HG02938 (cell line): ENCODE measurements around the gene CNOT10.

Experiments used
- ATAC-seq: cut with Tn5 transposase; IDR thresholded peaks from one replicate; pipeline ENCODE4 v1.9.1; 2021; ENCODE audit warnings: mild to moderate bottlenecking, moderate library complexity; ENCODE audit not compliant: unreplicated experiment

CNOT10 gene

DNA sequence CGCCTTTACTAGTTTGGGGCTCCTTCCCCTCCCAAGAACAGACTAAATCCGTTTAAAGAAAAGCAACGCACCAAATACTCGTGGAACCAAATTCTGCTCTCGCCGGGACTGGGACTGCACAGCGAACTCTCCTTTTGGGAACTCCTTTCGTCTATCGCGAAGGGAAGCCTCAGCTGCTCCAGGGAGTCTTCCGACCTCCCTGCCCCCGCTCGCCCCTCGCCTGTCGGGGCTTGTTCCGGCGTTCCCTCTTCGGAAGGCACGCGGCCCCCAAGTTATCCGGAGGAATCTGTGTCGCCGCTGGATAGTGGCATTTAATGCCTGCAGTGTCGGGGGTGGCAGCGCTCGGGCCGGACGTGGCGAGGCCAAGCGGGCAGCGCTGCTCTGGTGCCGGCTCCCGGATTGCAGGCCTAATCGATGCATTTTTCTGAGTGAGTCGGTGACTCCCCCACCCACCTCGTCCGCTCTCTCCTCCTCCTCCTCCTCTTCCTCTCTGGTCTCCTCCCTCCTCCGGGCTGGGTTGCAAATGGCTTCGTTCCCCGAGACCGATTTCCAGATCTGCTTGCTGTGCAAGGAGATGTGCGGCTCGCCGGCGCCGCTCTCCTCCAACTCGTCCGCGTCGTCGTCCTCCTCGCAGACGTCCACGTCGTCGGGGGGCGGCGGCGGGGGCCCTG is 132.7 kb downstream of the CNOT10 start, which contains the start of gene TRIM71:
Gene TRIM71 (plus strand): TSS at position 440 of the 671 bp plus-strand sequence. CDS start 84 bp downstream, at position 524.
- no peak for ATAC-seq

DNA sequence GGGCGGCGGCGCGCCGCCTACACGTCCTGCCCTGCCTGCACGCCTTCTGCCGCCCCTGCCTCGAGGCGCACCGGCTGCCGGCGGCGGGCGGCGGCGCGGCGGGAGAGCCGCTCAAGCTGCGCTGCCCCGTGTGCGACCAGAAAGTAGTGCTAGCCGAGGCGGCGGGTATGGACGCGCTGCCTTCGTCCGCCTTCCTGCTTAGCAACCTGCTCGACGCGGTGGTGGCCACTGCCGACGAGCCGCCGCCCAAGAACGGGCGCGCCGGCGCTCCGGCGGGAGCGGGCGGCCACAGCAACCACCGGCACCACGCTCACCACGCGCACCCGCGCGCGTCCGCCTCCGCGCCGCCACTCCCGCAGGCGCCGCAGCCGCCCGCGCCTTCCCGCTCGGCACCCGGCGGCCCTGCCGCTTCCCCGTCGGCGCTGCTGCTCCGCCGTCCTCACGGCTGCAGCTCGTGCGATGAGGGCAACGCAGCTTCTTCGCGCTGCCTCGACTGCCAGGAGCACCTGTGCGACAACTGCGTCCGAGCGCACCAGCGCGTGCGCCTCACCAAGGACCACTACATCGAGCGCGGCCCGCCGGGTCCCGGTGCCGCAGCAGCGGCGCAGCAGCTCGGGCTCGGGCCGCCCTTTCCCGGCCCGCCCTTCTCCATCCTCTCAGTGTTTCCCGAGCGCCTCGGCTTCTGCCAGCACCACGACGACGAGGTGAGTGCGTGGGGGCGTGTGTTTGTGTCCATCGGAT is 133.4 kb downstream of the CNOT10 start:
- no peak for ATAC-seq

DNA sequence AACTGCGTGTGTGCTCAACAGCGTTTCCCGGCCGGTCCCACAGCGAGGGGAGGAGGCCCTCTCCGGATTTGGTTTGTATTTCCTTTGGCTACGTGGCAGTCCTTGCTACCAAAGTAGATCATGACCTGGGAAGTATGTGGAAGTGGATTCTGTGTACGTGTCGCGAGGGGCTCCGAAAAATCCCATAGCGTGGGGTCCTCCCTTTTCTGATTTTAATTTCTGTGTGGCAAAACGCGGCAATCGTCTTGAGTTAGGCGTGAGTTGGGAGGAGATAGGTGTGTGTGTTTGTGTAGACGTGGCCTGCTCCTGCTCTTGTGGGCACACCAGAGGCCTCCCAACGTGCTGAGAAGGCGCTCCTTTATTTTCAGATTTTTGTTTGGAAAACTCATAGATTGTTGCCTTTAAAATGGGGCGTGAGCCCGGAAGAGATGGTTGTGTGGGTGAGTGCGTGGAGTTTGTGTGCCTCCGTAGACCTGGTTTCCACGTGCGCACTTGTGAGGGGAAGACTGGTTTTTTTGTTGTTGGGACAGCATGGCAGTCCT is 134.1 kb downstream of the CNOT10 start:
- no peak for ATAC-seq

DNA sequence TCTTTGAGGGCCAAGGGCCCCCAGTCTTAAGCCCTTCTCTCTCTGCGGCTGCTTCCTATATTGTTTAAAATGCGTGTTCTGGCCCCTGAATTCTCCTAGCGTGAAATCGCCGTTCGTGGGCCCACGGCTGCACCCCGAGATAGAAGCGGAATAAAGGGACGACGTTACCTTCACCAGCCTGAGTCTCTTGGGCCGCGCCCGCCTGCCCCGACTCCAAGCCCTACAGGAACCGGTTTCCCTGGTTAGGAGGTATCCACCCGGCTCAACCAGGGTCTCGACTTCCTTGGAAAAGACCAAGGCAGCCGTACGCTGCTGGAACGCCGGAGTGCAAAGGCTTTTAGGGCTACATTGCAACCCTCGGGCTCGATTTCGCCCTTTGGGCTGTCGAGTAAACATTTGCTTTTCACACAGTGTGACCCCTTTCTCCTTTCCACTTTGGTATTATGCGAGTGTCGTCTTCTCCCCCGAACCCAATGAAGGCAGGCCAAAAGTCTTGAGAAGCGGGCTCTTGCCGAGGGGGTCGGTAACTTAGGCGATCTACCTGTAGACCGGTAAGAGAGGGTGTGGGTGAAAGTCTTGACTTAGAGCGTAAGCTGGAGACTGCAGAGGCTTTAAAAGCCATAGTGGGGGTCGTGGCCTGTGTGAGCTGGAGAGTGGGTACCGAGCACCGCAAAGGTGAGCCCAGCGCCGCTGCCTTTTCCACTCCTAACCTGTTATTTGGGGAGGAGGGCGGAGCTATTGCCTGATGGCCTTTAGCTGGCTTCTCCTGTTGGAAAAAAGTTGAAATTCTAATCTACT is 134.8 kb downstream of the CNOT10 start:
- no peak for ATAC-seq

DNA sequence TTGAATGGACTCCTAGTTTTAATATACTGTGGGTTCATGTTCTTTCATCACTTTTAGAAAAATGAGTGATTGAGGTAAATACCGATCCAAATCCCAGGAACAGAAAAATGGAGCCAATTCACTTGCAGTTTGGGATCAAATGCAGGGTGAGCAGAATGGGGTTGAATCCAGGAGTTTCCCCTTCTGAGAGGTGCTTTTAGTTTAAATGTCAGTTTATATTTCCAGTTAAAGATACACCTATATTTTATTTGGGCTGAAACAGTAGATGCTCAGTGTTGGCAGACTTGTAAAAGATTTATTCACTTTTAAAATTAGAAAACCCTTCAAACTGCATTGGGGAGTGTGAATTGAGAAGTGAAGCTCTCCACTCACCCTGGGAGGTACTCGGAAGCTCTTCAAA is 135.4 kb downstream of the CNOT10 start:
- ATAC-seq = no peak

DNA sequence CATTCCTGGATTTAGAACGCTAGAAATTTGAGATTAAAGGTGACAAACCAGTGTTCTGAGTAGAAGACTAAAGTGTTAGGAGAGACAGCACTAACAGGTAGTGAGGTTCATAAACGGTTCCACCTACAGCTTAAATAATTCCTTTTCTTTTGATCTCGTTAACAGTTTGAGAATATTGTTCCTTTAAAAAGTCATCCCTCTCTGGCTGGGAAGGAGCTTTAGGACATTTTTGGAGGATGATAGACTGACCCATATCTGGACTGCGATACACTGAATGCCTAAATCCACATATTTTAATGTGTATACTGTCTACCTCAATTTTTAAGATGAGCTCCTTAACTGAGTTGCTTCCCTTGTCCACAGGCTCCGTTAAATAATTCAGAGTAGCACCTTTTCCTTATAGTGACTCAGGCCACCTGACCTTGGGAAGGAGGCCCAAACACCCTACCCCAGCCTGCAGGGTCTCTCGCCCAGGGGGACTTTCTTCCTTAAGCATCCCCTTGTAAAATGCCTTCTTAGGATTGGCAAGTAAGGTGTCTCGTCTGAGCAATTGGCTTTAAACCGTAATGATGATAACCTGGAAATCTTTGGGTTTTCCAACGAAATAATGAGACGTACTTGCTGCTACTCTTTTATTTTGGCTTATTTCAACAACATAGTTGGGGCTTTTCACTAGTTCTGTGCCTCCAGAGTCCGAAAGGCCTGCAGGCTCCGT is 136.1 kb downstream of the CNOT10 start:
- no peak for ATAC-seq

DNA sequence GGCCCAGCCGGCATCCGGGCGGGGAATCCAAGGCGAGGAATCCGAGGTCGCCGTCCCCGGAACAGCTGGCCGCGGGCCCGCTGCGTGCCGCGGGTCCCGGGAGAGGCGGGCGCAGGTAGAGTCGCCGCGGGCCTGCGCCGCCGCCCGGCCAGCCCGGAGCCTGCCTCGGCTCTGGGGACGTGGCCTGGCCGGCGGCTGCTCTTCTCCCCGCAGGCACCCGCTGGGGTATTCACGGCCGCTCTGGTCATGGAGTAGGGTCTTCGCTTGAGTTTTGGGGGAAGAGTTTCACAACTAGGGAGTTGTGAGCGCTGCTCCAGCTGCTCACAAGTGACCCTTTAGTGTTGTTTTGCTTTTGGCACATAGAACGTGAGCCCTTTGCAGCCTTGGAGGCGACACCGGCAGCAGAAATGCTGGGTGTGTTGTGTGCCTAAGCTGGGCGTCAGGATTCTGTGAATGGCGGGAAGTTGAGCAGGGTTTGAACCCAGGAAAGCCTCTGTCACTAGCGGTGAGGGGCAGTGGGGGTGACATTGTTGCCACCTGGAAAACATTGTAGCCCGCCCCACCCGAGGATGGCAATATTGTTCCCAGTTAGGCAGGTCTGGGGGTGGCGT is 136.8 kb downstream of the CNOT10 start:
- no peak for ATAC-seq

DNA sequence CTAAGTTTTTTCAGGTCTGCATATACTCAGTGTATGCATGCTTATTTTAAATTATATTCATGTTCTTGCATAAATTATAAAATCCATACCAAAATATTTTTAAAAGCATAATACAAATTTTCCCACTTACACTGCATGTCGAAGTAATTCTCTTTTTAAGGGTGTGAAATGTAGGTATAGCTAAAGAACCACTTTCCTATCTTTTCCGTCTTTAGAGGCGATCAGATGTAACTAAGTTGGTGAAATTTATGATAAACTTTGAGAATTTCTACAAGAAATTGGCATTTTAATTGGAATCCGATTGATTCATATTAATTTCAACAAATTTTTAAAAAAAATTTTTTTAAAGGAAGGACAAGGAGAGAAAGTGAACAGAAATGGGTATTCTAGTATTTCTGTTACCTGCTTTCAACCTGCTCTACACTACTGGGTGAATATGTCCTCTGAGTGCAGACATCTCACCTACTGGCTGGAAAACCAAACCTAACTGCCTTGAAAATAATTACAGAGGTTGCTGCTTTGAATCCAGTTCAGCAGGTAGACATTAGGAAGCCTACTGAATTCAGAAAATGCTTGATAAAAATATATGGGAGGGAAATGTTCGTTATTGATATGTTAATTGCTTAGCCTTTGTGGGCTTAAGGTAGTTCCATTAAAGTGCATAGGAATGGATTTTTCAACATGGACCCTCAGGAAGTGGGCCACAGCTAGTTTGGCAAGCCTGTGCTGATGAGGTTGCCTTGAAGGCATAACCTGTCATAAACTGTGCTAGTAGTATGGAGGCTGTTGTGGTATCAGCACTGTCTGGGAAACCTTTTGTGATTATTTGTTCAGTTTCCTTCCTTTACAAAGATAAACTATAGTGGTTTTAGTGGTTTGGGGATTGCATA is 137.9 kb downstream of the CNOT10 start:
- ATAC-seq = no peak
